A673 (cell line): Measurements from ENCODE around the gene AMPH.

Experiments
- EZH2 ChIP-seq: fragments of 200-600 bp; sonication (generic); IDR thresholded peaks from 2 replicates; pipeline ENCODE4 v1.6.1; 2017; ENCODE audit warnings: borderline replicate concordance, low read depth, mild to moderate bottlenecking, mixed read lengths, antibody characterized with exemption, low read length; ENCODE audit not compliant: poor library complexity, severe bottlenecking
- TF ChIP-seq, protein P1 (sequence below): fragments of 300-800, 200-600 bp; sonication (generic); conservative IDR thresholded peaks from 2 replicates; pipeline ENCODE4 v1.5.1; 2017; ENCODE audit warnings: low read depth, mild to moderate bottlenecking, antibody characterized with exemption, low read length, moderate library complexity, mixed read lengths

DNA sequence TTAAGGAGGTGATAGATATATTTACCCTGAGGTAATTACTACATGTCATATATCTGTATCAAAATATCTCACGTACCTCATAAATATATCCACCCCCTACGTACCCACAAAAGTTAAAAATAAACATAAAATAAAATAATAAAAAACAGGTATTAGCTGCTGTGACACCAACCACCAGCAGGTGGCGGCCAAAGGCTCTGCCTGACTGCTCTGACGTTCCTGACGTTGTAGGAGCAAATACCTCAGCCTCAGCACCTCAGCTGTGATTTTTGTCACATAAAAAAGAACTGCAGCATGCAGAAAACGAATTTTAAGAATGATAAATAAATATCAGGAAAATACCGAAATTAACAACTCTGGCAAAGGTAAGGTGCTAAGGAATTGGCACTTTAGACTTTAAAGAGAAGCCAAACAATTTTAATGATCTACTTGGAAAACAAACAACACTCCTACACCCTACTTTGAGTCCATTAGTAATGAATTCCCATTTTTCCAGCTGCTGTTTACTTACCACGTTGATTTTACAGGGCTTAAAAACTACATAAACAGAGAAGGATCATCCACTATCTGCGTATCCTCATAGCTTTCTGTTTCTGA, 232.3 kb downstream of the AMPH start:
- no peak for TF ChIP-seq EZH2
- TF ChIP-seq, protein P1, sequence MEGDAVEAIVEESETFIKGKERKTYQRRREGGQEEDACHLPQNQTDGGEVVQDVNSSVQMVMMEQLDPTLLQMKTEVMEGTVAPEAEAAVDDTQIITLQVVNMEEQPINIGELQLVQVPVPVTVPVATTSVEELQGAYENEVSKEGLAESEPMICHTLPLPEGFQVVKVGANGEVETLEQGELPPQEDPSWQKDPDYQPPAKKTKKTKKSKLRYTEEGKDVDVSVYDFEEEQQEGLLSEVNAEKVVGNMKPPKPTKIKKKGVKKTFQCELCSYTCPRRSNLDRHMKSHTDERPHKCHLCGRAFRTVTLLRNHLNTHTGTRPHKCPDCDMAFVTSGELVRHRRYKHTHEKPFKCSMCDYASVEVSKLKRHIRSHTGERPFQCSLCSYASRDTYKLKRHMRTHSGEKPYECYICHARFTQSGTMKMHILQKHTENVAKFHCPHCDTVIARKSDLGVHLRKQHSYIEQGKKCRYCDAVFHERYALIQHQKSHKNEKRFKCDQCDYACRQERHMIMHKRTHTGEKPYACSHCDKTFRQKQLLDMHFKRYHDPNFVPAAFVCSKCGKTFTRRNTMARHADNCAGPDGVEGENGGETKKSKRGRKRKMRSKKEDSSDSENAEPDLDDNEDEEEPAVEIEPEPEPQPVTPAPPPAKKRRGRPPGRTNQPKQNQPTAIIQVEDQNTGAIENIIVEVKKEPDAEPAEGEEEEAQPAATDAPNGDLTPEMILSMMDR, result peak; percentile 92
